NCI-H748 (cell line): ENCODE measurements around the gene ARL2.

ENCODE experiments used
- DNase-seq: peaks from one replicate; lab custom pipeline; 2025; ENCODE audit not compliant: unreplicated experiment; lab: John Stamatoyannopoulos, UW

The ARL2 gene

GRCh38 chr11:65045061-65045460 lies 31.1 kb downstream of the ARL2 start:
- DNase-seq: no peak

- DNase-seq: no peak
Observed at GRCh38 chr11:65045728-65046127, 31.8 kb downstream of the ARL2 start.

DNA sequence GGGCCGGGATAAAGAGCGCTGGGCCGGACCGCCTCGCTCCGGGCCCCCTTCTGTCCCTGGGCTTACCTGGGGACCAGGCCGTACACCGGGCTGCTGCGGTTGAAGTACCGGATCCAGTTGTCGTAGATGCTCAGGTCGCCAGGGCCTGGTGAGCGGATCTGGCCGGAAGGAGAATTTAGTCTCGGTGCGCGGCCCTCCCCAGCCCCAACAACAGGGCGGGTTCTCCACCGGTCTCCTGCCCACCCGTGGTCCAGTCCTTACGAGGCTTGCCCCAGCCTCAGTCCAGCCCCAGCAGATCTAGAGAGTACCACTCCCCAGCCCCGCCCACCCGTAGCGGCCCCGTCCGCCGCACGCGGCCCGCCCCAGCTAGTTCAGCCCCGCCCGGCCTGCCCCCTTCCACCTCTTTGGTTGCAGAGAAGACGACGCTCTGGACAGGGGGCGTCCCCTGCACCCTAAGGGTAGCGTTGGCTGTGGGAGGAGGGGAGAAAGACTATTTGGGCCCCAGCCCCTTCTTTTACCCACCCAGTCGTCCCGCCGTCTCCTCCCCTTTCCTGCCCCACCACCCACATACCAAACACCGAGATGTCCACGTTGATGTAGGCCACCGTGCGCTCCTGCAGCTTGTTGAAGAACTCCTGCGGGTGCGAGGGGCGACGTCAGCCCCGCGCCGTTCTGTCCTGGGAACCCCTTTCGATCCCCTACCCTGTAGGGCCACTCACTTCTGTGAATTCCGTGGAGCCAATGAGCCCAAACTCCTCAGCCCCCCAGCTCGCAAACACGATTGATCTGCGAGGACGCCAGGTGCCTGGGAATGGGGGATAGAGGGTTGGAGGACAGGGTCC lies 33.8 kb downstream of the ARL2 start:
- no peak for DNase-seq

DNA sequence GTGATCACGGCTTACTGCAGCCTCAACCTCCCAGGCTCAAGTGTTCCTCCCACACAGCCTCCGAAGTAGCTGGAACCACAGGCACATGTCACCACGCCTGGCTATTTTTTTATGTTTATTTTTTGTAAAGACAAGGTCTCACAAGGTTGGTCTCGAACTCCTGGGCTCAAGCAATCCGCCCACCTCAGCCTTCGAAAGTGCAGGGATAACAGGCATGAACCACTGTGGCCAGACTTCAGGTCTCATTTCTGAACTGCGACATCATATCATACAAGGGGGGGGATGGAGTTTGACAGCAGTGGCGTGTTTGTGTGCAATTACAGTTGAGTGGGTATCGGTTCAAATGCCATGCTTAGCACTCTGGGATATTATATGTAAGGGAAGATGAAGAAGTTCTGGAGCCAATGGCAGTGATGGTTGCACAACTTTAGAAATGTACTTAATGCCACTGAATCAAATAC lies 37.5 kb downstream of the ARL2 start:
- no peak for DNase-seq

GRCh38 chr11:65053827-65054508 lies 40.0 kb downstream of the ARL2 start:
- DNase-seq: no peak

DNA sequence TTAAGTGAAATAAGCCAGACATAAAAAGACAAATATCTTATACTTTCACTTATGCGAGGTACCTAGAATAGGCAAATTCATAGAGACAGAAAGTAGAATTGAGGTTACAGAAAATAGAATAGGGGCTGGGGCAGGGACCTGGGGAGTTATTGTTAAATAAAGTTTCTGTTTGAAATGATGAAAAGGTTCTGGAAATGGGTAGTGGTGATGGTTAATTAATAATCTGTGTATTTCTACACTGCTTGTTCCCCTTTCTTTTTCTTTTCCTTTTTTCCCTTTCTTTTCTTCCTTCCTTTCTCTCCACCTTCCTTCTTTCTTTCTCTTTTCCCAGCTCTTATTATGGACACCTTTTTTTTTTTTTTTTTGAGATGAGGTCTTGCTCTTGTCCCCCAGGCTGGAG lies 41.6 kb downstream of the ARL2 start:
- no peak for DNase-seq

GRCh38 chr11:65056999-65057398 lies 43.0 kb downstream of the ARL2 start:
- no peak for DNase-seq

DNA sequence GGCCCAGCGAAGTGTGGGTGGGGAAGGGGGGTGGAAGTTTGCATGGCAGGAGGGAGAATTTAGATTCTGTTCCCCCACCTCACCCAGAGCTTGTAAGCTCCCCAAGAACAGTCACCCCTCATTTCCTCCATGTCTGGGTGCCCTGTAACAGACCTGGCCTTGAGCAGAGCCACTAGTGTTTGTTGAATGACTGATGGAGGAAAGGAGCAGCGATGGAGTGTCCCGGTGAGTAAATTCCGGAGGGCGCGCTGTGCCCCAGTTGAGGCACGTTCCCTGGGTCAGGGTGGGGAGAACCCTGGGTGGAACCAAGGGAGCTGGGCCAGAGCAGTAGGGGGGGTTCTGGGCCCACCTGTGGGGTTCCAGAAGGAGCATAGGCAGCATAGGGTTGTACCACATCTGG lies 43.6 kb downstream of the ARL2 start:
- DNase-seq: no peak

DNA sequence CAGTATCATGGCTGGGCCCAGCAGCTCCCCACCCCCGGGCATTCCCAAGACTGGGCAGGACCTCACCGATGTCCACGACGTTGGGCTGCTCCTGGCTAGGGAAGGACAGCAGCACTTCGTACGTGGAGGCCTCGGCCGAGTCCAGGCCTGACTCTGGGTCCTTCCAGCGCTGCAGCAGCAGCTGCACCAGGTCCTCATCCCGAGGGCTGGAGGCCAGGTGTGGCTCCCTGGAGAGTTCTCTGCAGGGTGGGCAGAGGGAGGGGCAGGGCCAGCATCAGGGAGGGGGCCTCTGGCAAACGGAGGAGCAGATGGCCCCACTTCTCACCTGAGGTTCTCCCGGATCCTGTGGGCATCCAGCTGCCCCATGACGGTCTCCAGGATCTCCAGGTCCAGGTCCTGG lies 44.1 kb downstream of the ARL2 start:
- DNase-seq: no peak

- DNase-seq: no peak
Observed at GRCh38 chr11:65058419-65059054, 44.6 kb downstream of the ARL2 start, which contains the start of gene NAALADL1. TSS of gene NAALADL1 (minus strand) at chr11:65058553. CDS start at chr11:65058521, 32 bp downstream.

GRCh38 chr11:65059523-65059922 lies 45.6 kb downstream of the ARL2 start:
- no peak for DNase-seq

- no peak for DNase-seq
Observed at GRCh38 chr11:65059959-65060824, 46.2 kb downstream of the ARL2 start.

GRCh38 chr11:65060913-65061408 lies 47.0 kb downstream of the ARL2 start:
- DNase-seq: peak; percentile 22

GRCh38 chr11:65063532-65063931 lies 49.6 kb downstream of the ARL2 start:
- DNase-seq: no peak

DNA sequence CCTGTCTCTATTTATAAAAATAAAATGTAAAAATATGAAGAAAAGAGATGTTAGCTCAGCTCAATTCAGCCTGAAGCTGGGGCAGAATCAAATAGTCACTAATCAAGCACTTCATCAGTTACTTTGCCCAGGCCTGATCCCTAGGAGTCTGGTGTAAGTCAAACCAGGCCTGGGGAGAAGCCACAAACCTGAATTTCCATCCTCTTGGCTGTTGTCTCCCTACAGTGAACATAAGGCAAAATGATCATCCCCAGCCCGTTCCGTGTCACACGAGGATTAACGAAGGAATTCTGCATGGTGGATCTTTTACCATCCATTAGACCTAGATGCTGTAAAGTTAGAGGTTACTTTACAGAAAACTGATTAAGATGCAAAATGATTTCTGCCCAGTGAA lies 50.9 kb downstream of the ARL2 start:
- no peak for DNase-seq

DNA sequence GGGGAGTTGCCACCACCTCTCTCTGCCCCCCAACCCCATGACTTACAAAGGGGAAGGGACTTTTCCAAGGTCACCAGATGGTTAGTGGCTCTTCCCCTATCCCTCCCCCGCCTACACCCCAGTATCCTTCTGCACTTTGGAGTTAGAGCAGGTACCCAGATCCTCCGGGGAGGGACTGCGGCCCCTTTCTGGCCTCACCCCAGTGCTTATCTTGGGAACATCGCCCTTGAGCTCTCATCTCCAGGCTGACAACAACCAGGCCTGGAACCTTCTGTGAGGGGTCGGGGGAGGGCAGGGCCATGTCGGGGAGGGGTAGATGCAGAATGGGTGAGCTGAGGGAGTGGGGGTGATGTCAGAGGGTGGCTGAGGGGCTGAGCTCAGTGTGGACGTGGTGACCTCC lies 51.9 kb downstream of the ARL2 start:
- no peak for DNase-seq

DNA sequence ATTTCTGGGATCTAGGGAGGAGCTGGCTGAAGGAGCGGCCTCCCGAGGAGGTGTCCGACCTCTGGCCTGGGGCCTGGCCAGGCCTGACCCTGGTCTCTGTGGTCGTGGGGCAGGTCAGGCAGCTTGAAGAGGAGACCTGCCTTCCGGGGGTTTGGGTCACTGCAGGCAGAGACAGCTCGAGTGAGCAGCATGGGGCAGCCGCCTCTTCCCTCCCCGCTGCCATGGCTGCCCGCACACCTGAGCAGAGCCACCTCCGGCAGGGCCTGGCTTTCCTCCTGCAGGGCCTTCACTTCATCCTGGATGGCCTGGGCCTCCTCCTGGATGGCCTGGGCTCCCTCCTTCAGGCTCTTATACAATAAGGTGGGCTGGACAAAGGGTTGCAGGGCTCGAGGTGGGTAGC lies 52.4 kb downstream of the ARL2 start:
- DNase-seq: no peak

- DNase-seq: no peak
Observed at GRCh38 chr11:65066805-65067291, 52.9 kb downstream of the ARL2 start.

DNA sequence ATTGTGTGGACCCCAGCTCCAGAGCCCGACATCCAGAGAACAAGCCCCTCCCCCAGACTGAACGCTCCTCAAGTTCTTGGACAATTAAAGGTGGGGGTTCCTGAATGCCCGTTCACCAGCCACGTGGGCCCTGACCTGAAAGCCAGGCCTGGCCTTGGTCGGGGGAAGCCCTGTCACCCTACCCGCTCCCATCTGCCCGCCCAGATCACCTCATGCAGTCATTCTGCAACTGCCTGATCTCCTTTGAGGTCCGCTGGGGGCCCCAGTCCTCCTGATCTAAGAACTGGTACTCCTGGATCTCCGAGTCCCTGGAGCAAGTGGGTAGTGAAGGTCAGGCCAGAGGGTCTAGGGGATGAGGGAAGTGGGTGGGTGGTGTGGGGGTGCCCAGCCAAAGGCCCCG lies 53.5 kb downstream of the ARL2 start:
- no peak for DNase-seq

- DNase-seq: no peak
Observed at GRCh38 chr11:65069217-65069616, 55.3 kb downstream of the ARL2 start.
